CD8-positive, alpha-beta memory T cell (primary cell): ENCODE data around the gene MOB3A. TPM values are rescaled to one million over a fixed set of nuclear protein-coding genes. Genes with fewer than 3 reads are reported as not detected.
A peak's percentile ranks its signal among the peaks of the same experiment; 100 is the strongest.
"Not testable (repeated sequence)": the region's sequence is repeated elsewhere in the genome, so short reads cannot be mapped to it uniquely, and the experiment has no call there.

Experiments used
- CTCF ChIA-PET: fragments of 350-600 bp; sonication (Branson Sonifier 250); formaldehyde crosslinking; loops from one replicate; lab custom pipeline; 2021; ENCODE audit warnings: antibody characterized with exemption; lab: Charles Lee
- POLR2A ChIA-PET: fragments of 350-600 bp; sonication (Branson Sonifier 250); formaldehyde crosslinking; loops from one replicate; lab custom pipeline; 2021; ENCODE audit warnings: antibody characterized with exemption; lab: Charles Lee
- DNase-seq, 5 donors: peaks; one replicate each; pipeline versions ENCODE4 v3.0.0 to v3.0.0-alpha.2; 2020 to 2022; ENCODE audit warnings: mixed read lengths in 1 of 5
- H3K27ac ChIP-seq: one replicate; pipeline ENCODE4 v1.7.0; 2013; ENCODE audit warnings: low read depth, mild to moderate bottlenecking, low read length, moderate library complexity
- H3K27me3 ChIP-seq: 2 replicates; pipeline ENCODE4 v1.7.0; 2013; ENCODE audit warnings: low read length, mild to moderate bottlenecking; ENCODE audit not compliant: insufficient read depth, poor library complexity, severe bottlenecking
- H3K36me3 ChIP-seq: 2 replicates; pipeline ENCODE4 v1.7.0; 2013; ENCODE audit warnings: mild to moderate bottlenecking, low read length, moderate library complexity; ENCODE audit not compliant: insufficient read depth
- H3K4me1 ChIP-seq: 2 replicates; pipeline ENCODE4 v1.7.0; 2013; ENCODE audit warnings: mild to moderate bottlenecking, low read length, moderate library complexity; ENCODE audit not compliant: insufficient read depth
- H3K4me3 ChIP-seq: 2 replicates; pipeline ENCODE4 v1.7.0; 2013; ENCODE audit warnings: mild to moderate bottlenecking, low read length
- H3K9me3 ChIP-seq: 2 replicates; pipeline ENCODE4 v1.7.0; 2013; ENCODE audit warnings: mild to moderate bottlenecking, low read length
- H3K27ac Mint-ChIP-seq, 8 donors: one replicate each; pipeline ENCODE4 v1.8.0; 2020 to 2021; ENCODE audit warnings: mixed read lengths in 8 of 8, mild to moderate bottlenecking in 6 of 8, inconsistent platforms in 3 of 8, moderate library complexity in 3 of 8
- H3K27me3 Mint-ChIP-seq, 2 donors: one replicate each; pipeline ENCODE4 v1.8.0; 2020 to 2021; ENCODE audit warnings: mixed read lengths in 2 of 2, mild to moderate bottlenecking in 1 of 2, moderate library complexity in 1 of 2
- H3K36me3 Mint-ChIP-seq, 3 donors: one replicate each; pipeline ENCODE4 v1.8.0; 2020 to 2021; ENCODE audit warnings: mixed read lengths in 3 of 3, inconsistent platforms in 1 of 3, mild to moderate bottlenecking in 1 of 3
- H3K4me1 Mint-ChIP-seq, 3 donors: one replicate each; pipeline ENCODE4 v1.8.0; 2020 to 2021; ENCODE audit warnings: mixed read lengths in 3 of 3, inconsistent platforms in 1 of 3, mild to moderate bottlenecking in 1 of 3
- H3K4me3 Mint-ChIP-seq, 7 donors: one replicate each; pipeline ENCODE4 v1.8.0; 2020 to 2021; ENCODE audit warnings: mixed read lengths in 7 of 7, mild to moderate bottlenecking in 6 of 7, moderate library complexity in 4 of 7, inconsistent platforms in 2 of 7
- H3K9me3 Mint-ChIP-seq, 5 donors: one replicate each; pipeline ENCODE4 v1.8.0; 2020 to 2022; ENCODE audit warnings: mixed read lengths in 5 of 5, mild to moderate bottlenecking in 3 of 5, moderate library complexity in 2 of 5, inconsistent platforms in 1 of 5
- polyA plus RNA-seq: library from polyadenylated mRNA; unstranded; fragments of 300-500 nt; fragmentation: Illumina TruSeq; gene quantifications from one replicate; pipeline ENCODE4 v1.2.3, GENCODE V29; 2021
- total RNA-seq, 2 experiments: library from RNA; stranded (reverse); gene quantifications; one replicate each; pipeline ENCODE4 v1.2.3, GENCODE V29; 2021

The MOB3A gene
- total and polyA plus RNA-seq, 3 experiments from 2014 or later: 106 to 188 (median 171) TPM

DNA sequence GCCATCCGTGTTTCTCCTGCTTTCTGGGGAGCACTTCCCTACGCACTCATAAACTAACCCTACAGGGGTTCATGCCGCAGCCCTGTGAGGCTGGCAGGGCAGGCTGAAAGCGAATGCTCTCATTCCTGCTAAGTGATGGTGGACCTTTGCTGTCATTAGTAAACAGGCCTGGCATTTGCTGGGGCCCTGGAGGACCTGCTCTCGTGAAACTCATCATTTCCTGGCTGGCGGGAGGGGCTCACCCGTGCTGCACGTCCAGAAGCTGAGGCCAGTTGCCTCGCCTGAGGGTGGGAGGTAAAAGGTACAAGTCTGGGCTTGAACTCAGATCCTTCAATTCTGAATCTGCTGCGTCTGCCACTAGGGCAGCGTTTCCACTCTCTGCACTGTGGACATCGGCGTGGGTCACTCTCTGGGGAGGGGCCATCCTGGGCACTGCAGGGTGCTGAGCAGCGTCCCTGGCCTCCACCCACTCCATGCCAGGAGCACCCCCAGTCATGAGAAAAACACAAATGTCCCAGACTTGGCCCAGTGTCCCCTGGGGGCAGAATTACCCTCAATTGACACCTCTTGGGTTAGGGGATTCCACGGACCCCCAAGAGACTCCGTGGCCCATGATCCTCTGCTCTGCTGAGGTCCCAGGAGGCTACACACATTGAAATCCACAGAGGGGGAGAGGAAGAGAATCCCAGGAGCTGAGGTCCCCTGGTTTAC lies 7.0 kb downstream of the MOB3A start:
- ChIA-PET CTCF (interaction anchor here (0.6 kb wide), 1 partner anchor 18 kb away, joined by 3 read pairs; no protein-coding TSS in a partner anchor), POLR2A (no interaction called here)
- Mint-ChIP-seq H3K9me3 (peaks cover 0 to 4% (median 2%) of the 10 kb centered on the region in 5 donors), H3K4me1 (peaks cover 58 to 74% (median 67%) of the 10 kb centered on the region in 3 donors), H3K36me3 (peaks cover 0 to 29% (median 4%) of the 10 kb centered on the region in 3 donors), H3K4me3 (peak overlapping the region; percentile 43 to 85 (median 73)), H3K27ac (peak overlapping the region; percentile 71 to 98 (median 89)), H3K27me3 (peaks cover 0 to 9% of the 10 kb centered on the region in 2 donors)
- H3K4me1 ChIP-seq: peaks cover 79% of the 10 kb centered on the region
- no peak for DNase-seq
- H3K4me3 ChIP-seq: no peak overlapping the region
- H3K36me3 ChIP-seq: no peaks in the 10 kb centered on the region
- no peaks in the 10 kb centered on the region for H3K27me3 ChIP-seq
- peak overlapping the region; percentile 24 for H3K27ac ChIP-seq
- no peaks in the 10 kb centered on the region for H3K9me3 ChIP-seq

DNA sequence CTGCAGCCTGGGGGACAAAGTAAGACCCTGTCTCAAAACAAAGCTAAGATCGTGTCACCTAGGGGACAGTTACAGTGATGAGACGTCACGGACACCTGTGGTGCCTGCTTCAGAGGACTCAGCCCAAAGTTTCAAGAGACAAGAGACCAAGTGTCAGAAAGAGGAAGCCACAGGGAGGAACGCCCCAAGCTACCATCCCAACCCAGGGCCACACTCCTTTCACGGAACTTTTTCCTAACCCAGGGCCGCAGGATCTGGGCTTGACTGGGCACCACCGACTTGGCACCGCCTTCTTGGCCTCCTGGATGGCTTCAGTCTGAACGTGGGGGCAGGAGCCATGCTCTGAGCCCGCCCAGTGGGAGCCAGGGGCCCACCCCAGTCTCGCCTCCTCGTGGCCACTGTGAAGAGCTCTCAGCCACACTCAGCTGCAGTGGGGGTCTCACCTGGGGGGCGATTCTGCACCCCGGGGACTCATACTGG lies 8.5 kb downstream of the MOB3A start:
- peak in 3 of 5 donors; percentile 55 to 64 (median 58) for DNase-seq
- peak overlapping the region; percentile 47 for H3K4me3 ChIP-seq
- H3K36me3 ChIP-seq: no peaks in the 10 kb centered on the region
- H3K27me3 ChIP-seq: no peaks in the 10 kb centered on the region
- no peaks in the 10 kb centered on the region for H3K9me3 ChIP-seq
- Mint-ChIP-seq H3K27ac (peak overlapping the region; percentile 87 to 98 (median 94)), H3K27me3 (peaks cover 0 to 7% of the 10 kb centered on the region in 2 donors), H3K4me3 (peak overlapping the region; percentile 66 to 89 (median 76)), H3K9me3 (peaks cover 0 to 4% (median 2%) of the 10 kb centered on the region in 5 donors), H3K36me3 (peaks cover 2 to 28% (median 4%) of the 10 kb centered on the region in 3 donors), H3K4me1 (peaks cover 61 to 73% (median 68%) of the 10 kb centered on the region in 3 donors)
- CTCF ChIA-PET: interaction anchor here (0.8 to 1.6 kb wide), 5 partner anchors 8 to 69 kb away, joined by 3 to 5 read pairs (median 4); partner anchors contain the start of genes MKNK2 and MOB3A
- H3K4me1 ChIP-seq: peaks cover 72% of the 10 kb centered on the region
- POLR2A ChIA-PET: interaction anchor here (0.6 to 1.1 kb wide), 4 partner anchors 18 to 26 kb away, joined by 3 to 5 read pairs (median 4); no protein-coding TSS in a partner anchor
- H3K27ac ChIP-seq: peak overlapping the region; percentile 77

DNA sequence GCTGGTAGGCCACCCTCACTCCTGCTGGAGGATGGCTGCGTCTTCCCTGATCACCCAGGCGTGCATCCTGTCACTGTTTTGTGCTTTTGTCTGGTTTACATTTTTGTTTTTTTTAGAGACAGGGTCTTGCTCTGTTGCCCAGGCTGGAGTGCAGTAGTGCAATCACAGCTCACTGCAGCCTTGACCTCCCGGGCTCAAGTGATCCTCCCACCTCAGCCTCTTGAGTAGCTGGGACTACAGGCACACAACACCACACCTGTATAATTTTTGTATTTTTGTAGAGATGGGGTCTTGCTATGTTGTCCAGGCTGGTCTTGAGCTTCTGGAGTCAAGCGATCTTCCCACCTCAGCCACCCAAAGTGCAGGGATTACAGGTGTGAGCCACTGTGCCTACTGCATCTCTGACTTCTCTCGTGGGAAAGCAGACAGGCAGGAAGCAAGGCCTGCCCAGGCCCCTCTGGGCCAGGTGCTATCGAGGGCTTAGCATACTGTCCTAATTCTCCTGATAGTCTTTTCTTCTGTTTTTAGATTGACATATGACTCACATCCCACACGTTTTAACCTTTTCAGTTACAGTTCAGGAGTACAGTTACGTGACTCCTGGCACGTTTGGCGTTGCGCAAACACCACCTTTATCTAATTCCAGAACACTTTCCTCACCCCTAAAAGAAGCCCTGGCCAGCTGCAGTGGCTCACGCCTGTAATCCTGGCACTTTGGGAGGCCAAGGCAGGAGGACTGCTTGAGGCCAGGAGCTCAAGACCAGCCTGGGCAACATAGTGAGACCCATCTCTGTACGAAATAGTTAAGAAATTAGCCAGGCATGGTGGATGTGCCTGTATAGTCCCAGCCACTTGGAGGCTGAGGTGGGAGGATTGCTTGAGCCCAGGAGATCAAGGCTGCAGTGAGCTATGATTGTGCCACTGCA lies 9.2 kb downstream of the MOB3A start:
- H3K9me3 Mint-ChIP-seq, H3K27me3 ChIP-seq, H3K36me3 ChIP-seq, H3K27me3 Mint-ChIP-seq, H3K9me3 ChIP-seq, DNase-seq: not testable (repeated sequence)
- H3K27ac Mint-ChIP-seq: peak overlapping the region; percentile 87 to 98 (median 94)
- POLR2A ChIA-PET: interaction anchor here (0.6 to 1.1 kb wide), 3 partner anchors 17 to 25 kb away, joined by 3 to 5 read pairs (median 4); no protein-coding TSS in a partner anchor
- H3K4me3 Mint-ChIP-seq: peak overlapping the region; percentile 66 to 89 (median 76)
- peaks cover 73% of the 10 kb centered on the region for H3K4me1 ChIP-seq
- peak overlapping the region; percentile 47 for H3K4me3 ChIP-seq
- H3K4me1 Mint-ChIP-seq: peaks cover 66 to 75% (median 70%) of the 10 kb centered on the region in 3 donors
- H3K27ac ChIP-seq: peak overlapping the region; percentile 77
- CTCF ChIA-PET: interaction anchor here (0.8 to 1.6 kb wide), 6 partner anchors 9 to 68 kb away, joined by 3 to 5 read pairs (median 4); partner anchors contain the start of genes MKNK2 and MOB3A
- peaks cover 2 to 33% (median 4%) of the 10 kb centered on the region in 3 donors for H3K36me3 Mint-ChIP-seq

DNA sequence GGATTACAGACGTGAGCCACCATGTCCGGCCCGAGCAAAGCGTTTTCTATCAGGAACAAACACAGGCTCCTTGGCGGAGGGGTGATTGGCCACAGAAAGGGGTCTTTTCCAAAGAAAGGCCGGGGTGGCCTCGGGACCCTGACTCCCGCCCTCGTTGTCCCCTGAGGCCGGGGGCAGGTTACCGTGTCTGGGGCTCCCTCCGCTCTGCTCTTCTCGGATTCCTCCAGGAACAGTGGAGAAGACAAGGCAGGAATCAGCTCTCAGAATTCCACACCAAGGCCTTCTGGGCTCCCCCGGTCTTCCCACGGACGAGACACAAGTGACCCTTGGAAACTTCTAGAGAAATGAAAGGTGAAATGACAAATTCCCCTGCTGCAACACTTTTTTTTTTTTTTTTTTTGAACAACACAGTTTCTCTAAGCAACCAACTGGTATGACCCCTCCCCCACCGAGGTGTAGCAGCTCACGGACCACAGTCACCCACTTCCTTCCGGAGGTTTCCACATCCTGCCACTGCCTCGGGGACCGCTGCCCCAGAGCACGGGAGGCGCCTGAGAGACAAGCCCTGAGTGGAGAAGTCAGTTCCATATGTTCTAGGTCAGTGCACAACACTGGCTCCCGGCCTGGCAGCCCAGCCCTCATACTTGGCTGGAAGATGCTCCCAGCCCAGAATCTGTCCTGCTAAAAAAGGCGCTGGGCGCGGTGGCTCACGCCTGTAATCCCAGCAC lies 11.0 kb downstream of the MOB3A start:
- peaks cover 77% of the 10 kb centered on the region for H3K4me1 ChIP-seq
- H3K27ac Mint-ChIP-seq: peak overlapping the region; percentile 94 to 100 (median 98)
- H3K4me3 ChIP-seq: peak overlapping the region; percentile 83
- peak overlapping the region; percentile 99 for H3K27ac ChIP-seq
- H3K36me3 ChIP-seq: peaks cover 8% of the 10 kb centered on the region
- H3K36me3 Mint-ChIP-seq: peaks cover 4 to 39% (median 5%) of the 10 kb centered on the region in 3 donors
- peaks cover 0 to 7% of the 10 kb centered on the region in 2 donors for H3K27me3 Mint-ChIP-seq
- no peaks in the 10 kb centered on the region for H3K9me3 ChIP-seq
- H3K9me3 Mint-ChIP-seq: peaks cover 0 to 4% (median 2%) of the 10 kb centered on the region in 5 donors
- H3K4me1 Mint-ChIP-seq: peaks cover 70 to 78% (median 75%) of the 10 kb centered on the region in 3 donors
- POLR2A ChIA-PET: interaction anchor here (0.6 to 1.4 kb wide), 10 partner anchors 10 to 467 kb away, joined by 3 to 17 read pairs (median 5); partner anchors contain the start of genes ABHD17A, DOT1L and MOB3A
- peak; percentile 87 to 98 (median 96) for DNase-seq
- no peaks in the 10 kb centered on the region for H3K27me3 ChIP-seq
- peak overlapping the region; percentile 88 to 99 (median 97) for H3K4me3 Mint-ChIP-seq
- CTCF ChIA-PET: interaction anchor here (0.7 to 6.2 kb wide), 5 partner anchors 9 to 188 kb away, joined by 3 to 49 read pairs (median 3); partner anchors contain the start of gene MOB3A

DNA sequence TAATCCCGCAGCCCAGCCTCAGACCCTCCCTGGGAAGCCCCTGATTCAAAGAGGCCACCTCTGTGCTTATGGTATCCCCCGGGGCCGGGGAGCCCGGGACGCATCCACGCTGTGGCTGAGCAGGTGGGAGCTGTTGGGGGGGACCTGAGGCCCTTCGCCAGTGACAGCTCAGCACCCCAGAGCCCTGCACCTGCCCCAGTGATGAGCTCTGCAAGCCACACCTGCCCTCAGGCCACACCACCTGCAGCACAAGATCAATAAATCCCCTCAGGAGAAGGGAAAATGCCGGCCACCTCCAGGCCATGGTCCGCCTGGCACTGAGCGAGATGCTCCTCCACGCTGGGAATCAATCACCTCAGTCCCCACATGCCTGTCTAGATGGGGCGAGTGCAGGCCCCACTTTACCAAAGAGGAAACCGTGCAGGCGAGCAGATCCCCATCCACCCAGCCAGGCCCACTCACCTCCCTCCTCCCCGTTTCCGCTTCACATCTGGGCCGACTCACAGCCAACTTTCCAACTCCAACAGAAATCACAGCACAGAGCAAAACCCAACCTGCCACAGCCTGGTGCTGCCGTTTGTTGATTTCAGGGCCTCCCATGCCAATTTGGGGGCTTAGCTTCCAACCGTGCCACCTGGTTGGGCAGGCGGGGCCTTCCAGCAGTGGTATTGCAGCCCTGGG lies 12.8 kb downstream of the MOB3A start:
- Histone ChIP-seq H3K9me3 (no peaks in the 10 kb centered on the region), H3K36me3 (peaks cover 21% of the 10 kb centered on the region), H3K4me1 (peaks cover 70% of the 10 kb centered on the region), H3K27ac (peak overlapping the region; percentile 99), H3K27me3 (no peaks in the 10 kb centered on the region), H3K4me3 (peak overlapping the region; percentile 83)
- peaks cover 0 to 4% (median 2%) of the 10 kb centered on the region in 5 donors for H3K9me3 Mint-ChIP-seq
- peaks cover 4 to 58% (median 6%) of the 10 kb centered on the region in 3 donors for H3K36me3 Mint-ChIP-seq
- peak overlapping the region; percentile 88 to 99 (median 97) for H3K4me3 Mint-ChIP-seq
- H3K27ac Mint-ChIP-seq: peak overlapping the region; percentile 94 to 100 (median 98)
- DNase-seq: peak; percentile 56 to 84 (median 75)
- H3K4me1 Mint-ChIP-seq: peaks cover 66 to 79% (median 68%) of the 10 kb centered on the region in 3 donors
- POLR2A ChIA-PET: interaction anchor here (0.7 to 2.4 kb wide), 7 partner anchors 9 to 68 kb away, joined by 3 to 19 read pairs (median 5); partner anchors contain the start of genes AP3D1, IZUMO4 and MOB3A
- CTCF ChIA-PET: interaction anchor here (1.6 to 6.2 kb wide), 5 partner anchors 11 to 64 kb away, joined by 6 to 49 read pairs (median 8); partner anchors contain the start of gene MOB3A
- H3K27me3 Mint-ChIP-seq: peaks cover 0 to 7% of the 10 kb centered on the region in 2 donors
